ENCODE results near the gene IQCK. TPM values are rescaled to one million over a fixed set of nuclear protein-coding genes. Genes with fewer than 3 reads are reported as not detected.
A peak's percentile ranks its signal among the peaks of the same experiment; 100 is the strongest.

IQCK gene
- total RNA-seq, 1 experiment from 2014 or later: 3.1 TPM

DNA sequence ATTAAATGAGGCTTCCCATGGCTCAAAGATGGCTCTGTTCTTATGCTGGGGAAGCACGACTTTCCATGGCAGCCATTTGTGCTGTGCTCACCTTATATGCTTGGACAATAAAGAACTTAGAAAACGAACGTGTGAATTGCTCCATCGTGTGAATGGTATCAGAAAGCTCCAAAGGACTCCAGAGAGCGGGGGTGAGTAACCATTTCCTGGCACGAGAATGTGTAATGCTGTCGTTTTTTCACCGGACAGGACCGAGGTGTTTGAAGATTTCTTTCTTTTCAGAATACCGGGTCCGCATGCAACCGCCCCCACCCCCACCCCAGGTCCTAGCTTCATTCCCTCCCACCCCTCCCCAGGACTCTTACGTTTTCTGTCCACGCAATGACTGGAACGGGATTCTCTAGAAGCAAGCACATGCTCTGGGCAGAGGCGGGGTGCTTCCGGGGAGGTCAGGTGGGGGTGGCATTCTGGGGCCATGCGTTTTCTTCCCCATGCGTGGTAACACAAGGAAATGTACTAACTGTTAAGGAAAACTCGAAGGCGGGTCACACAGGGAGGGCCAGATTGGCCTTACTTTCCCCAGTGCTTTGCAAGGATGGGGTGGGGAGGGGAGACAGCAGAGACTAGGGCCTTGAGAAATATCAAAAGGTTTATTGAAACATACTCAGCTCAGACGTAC, 140.4 kb downstream of the IQCK start:
- DNase-seq (ENCODE audit: low read depth): no peak

GRCh38 chr16:19859166-19859565, 141.1 kb downstream of the IQCK start:
- no peak for DNase-seq (ENCODE audit: low read depth)

DNA sequence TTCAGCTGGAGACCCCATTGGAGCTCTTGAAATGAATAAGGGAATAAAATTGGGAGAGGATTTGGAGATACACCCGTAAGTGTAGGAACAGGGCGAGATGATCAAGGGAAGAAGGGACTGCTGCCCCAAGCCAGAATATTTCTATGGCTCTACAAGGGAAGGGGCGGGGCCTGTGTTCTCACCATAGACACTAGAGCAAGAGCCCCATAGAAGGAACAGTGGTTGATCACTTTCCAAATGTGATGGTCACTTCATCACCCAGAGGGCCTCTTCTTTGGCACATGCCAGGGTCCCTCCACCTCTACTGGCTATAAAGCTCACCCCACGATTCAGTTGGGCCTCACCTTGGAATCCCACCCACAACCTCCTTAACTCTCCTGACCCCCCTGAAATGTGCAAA, 141.5 kb downstream of the IQCK start:
- no peak for DNase-seq (ENCODE audit: low read depth)

- peak; percentile 58 for DNase-seq (ENCODE audit: low read depth)
Measured at GRCh38 chr16:19860166-19861041, 142.3 kb downstream of the IQCK start.

DNA sequence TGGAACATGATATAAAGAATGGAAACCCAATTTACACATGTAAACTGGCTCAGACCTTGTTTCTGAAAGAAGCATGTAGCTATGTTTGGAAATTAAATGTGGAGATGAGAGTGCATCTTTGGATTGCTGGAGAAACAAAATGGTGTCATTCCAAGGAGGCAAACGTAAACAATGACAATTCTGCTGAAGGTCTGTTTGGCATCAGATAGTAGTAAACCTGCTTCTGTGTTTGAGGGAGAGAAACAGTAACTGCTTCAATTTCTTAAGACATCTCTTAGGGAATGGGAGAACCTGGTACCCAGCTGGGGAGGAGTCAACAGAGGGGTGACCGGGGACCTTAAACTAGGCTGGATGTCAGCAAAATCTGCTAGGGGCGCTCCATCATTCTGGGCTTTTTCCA, 143.1 kb downstream of the IQCK start:
- DNase-seq (ENCODE audit: low read depth): no peak

GRCh38 chr16:19861811-19862327, 143.8 kb downstream of the IQCK start:
- no peak for DNase-seq (ENCODE audit: low read depth)

GRCh38 chr16:19863990-19864389, 145.9 kb downstream of the IQCK start:
- no peak for DNase-seq (ENCODE audit: low read depth)

GRCh38 chr16:19864566-19864965, 146.5 kb downstream of the IQCK start:
- DNase-seq (ENCODE audit: low read depth): no peak

DNA sequence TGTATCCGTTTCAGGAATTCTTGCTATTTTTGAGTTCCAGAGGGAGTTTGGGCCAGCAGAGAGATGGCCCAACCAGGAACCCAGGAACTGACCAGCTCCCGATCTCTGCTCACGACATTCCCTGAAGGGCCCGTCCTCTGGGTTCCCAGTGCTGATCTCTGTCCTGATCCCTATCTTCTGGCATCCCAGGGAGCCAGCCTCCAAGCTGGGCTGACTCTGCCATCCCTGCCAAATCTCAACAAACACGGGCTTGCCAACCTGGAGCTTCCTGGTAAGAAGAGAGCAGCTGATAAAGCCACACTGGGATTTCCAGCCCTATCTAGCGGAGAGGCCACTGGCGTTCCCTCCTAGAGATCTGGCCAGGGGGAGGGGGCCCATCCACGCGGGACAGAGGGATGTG, 150.3 kb downstream of the IQCK start:
- DNase-seq (ENCODE audit: low read depth): no peak

DNA sequence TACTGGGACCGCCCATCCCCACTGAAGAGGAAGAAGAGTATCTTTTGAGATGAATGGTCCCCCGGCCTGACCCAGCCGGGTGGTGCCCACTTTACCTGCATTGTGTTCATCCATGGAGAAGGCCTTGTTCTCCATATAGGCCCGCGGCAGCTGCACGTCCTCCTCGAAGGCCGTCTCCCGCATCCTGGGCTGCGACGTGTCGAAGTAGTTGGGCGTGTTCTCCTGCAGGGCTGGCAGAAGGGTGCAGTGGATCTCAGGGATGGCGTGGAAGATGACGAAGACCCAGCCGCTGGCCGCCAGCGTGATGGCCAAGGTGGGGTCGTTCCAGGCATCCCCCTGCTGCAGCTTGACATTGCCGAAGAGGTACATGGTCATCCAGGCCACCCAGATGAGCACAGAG, 153.7 kb downstream of the IQCK start:
- no peak for DNase-seq (ENCODE audit: low read depth)

- no peak for DNase-seq (ENCODE audit: low read depth)
Measured at GRCh38 chr16:19872179-19872863, 154.2 kb downstream of the IQCK start.

- DNase-seq (ENCODE audit: low read depth): no peak
Measured at GRCh38 chr16:19872935-19873334, 154.9 kb downstream of the IQCK start.

GRCh38 chr16:19874026-19874425, 156.0 kb downstream of the IQCK start:
- no peak for DNase-seq (ENCODE audit: low read depth)

DNA sequence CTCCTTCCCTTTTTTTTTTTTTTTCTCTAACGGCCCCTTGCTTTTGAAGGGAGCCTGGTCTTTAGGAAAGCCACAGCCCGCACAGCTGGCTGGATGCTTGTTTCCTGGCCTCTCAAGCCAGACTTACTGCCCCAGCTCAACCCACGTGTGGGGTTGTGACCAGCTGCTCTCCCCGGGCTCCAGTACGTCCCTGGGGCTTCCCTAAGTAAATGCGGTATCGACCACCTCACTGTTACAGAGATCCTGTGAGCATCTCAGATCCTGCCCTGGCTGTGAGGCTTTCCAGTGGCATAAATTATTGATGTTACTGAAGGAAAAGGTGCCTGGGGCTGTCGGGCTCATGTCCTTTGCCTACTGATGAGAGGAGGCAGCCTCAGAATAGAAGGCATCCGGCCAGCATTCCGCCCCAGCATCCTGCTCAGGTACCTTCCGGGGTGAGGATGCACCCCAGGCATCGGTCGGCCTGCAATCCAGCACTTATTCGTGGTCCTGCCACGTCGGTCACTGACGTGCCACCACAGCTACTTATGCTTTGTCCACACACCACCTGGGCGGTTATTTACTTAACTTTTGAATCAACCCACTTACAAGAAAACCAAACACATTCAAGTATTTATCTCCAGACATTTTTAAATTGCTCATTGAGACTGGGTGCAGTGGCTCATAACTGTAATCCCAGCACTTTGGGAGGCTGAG, 156.9 kb downstream of the IQCK start:
- DNase-seq (ENCODE audit: low read depth): no peak

GRCh38 chr16:19875900-19876299, 157.8 kb downstream of the IQCK start:
- DNase-seq (ENCODE audit: low read depth): no peak

DNA sequence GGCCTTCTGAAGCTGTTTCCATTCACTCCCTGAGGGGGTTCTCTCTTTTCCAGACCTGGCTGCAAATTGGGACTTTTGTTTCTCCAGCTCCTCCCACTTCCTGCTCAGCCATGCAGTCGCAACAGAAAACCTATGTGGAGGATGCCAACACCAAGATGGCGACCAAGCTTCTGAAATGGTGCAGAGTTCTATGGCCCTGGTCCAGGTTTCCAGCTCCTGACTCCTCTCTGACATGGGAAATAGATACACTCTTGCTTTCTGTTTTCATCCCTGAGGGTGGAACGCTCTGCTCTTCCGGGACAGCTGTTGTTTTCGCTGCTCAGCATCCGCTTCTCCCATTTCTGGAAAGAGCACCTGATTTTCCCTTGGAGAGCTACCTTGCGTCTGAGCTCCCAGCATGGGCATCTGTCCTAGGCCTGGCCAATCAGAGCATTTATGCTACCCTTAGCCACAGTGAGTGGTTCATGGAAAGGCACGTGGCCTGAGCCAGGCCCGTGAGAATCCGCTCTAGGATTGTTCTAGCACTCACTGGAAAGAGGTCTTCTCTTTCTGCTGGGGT, 158.5 kb downstream of the IQCK start:
- DNase-seq (ENCODE audit: low read depth): no peak

DNA sequence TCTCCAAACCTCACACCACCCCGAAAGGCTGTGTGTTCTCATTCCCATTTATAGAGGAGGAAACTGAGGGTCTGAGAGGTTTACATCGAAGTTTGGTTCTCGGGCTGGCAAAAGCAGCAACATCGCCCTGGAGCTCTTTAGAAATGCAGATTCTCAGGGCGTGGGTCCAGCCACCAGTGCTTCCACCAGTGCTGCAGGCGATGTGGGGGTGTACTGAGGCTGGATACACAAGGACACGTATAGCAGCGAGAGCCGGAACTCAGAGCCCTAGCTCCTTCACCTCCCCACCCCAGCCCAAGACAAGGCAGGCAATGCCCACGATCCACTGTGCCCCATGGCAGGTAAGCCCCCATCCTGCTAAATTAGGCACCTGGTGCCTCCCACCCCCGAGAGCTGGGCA, 160.7 kb downstream of the IQCK start:
- DNase-seq (ENCODE audit: low read depth): no peak

DNA sequence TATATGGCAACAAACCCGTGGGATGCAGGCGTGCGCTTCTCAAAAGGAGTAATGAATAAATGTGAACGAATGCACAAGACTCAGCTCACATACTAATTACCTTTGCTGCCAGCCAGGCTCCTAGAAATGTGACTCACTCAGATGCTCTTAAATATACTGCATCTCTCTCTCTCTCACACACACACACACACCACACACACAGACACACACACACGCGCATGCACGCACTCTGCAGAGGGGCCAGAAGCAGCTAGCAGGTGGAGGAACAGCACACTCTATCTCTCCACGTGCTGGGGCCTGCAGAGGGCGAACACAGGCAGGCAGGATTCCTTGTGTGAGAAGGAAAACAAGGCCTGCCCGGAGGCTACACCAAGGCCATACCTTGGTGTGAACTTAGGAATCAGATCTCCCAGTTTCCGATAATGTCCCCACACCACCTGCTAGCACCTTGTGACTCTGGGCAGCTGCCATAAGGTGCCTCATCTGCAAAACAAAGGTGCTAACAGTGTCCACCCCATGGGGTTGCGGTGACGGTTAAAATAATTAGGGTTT, 161.2 kb downstream of the IQCK start:
- peak; percentile 48 for DNase-seq (ENCODE audit: low read depth)

- no peak for DNase-seq (ENCODE audit: low read depth)
Measured at GRCh38 chr16:19881028-19881427, 163.0 kb downstream of the IQCK start.

DNA sequence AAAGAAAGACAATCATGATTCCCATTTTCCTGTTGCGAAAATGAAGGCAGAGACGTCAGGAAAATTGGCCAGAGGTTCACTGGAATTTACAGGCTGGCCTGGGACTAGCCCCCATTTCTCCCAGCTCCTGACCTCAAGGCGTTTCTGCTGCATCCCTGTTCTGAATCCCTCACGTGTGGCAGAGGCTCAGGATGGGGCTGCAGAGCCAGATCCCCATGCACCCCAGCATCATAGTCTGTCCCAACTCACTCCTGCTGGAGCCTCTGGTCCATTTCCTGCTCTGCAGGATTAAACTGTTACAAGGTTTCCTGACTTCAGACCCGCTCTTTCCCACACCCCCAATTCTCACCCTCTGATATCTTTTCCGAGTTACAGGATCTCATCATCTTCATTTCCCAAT, 163.7 kb downstream of the IQCK start:
- DNase-seq (ENCODE audit: low read depth): no peak

DNA sequence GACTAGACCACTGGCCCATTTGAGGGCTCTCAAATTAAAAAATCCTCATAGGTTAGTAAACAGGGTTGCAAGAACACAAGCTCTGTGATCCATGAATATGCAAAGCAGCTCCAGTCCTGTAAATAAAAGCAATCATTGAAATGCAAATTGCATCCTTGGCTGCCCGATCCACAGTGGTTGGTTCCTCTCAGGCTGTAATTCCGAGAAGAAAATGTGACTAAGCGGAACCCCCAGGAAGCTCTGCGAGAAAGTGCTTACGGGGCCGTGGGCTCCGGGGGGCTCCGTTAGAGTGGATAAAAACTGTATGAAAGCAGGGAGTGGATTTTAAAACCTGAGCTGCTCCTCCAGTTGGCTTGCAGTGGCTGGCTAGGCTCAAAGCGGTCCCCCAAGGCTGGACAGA, 164.1 kb downstream of the IQCK start:
- DNase-seq (ENCODE audit: low read depth): no peak
